Fibroblast of pulmonary artery (primary cell): Measurements from ENCODE around the gene VCAN.
A peak's percentile ranks its signal among the peaks of the same experiment; 100 is the strongest.

Source experiments
- DNase-seq: peaks from one replicate; pipeline ENCODE4 v3.0.0-alpha.2; 2010; ENCODE audit warnings: low read depth
- H3K4me3 ChIP-seq: replicated peaks from 2 replicates; pipeline ENCODE4 v1.5.1; 2011; ENCODE audit warnings: low read depth, mild to moderate bottlenecking, control low read depth, low read length, moderate library complexity
- TF ChIP-seq, protein P1 (sequence below): IDR thresholded peaks from 2 replicates; pipeline ENCODE4 v1.5.1; 2011; ENCODE audit warnings: mild to moderate bottlenecking, control low read depth, low read length, inconsistent platforms; ENCODE audit errors: missing control alignments

VCAN gene

DNA sequence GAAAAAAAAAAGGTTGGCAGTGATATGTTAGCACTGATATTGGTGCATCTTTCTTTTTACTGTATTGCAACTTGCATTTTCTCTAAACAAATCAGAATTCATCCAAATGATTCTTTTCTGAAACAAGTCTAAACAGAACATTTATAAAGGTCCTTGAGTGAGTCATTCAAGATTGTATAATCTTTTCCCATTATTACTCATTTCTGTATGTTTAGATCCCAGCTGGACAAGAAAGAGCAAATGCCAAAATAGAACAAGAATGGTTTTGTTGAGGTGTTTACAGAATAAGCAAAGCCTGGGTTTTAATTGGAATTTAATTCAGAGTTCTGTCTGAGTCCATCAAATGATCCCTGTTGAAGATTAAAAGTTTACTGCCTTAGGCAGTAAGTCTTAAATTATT lies 112.3 kb downstream of the VCAN start:
- H3K4me3 ChIP-seq, result no peak overlapping the region
- DNase-seq, result peak; percentile 68
- TF ChIP-seq, protein P1, sequence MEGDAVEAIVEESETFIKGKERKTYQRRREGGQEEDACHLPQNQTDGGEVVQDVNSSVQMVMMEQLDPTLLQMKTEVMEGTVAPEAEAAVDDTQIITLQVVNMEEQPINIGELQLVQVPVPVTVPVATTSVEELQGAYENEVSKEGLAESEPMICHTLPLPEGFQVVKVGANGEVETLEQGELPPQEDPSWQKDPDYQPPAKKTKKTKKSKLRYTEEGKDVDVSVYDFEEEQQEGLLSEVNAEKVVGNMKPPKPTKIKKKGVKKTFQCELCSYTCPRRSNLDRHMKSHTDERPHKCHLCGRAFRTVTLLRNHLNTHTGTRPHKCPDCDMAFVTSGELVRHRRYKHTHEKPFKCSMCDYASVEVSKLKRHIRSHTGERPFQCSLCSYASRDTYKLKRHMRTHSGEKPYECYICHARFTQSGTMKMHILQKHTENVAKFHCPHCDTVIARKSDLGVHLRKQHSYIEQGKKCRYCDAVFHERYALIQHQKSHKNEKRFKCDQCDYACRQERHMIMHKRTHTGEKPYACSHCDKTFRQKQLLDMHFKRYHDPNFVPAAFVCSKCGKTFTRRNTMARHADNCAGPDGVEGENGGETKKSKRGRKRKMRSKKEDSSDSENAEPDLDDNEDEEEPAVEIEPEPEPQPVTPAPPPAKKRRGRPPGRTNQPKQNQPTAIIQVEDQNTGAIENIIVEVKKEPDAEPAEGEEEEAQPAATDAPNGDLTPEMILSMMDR, result no peak

DNA sequence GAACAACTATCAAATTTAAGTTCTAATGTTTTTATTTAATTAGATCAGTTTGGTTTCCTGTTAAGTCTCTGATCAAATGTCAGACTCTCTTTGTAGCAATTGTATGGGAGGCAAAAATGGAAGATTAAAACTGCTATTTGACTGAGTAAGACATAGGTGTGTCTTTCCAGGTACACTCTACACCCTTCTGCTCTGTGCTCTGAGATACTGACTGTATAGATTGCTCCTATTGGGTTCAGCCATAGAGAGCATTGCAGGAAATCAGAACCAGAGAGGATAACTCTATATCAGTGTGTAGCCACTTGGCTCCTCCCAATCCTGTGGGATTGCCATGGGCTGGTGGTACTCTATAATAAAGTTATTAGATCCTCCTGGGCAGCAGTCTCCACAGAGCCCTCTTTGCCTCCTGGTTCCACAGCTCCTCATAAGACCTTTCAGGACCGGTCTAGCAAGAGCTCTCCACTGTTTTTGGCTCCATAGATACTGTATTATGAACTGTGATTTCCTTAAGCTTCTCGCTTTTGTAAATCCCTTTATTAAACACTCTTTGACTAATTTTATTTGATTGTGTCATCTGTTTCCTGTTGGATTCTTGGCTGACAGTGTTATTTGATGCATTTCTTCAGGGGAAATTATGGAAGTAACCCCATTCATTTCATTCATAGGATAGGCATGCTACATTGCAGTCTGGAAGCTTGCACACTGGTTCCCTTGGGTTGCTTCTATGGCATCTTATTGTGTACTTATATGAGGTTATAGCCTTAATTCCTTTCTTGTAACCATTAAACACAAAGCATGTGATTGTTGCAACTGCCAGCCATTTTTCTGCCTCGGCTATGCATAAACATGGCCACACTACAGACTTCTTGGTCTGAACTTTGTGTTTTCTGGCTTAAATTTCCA lies 115.6 kb downstream of the VCAN start:
- TF ChIP-seq, protein P1, result no peak
- DNase-seq, result peak; percentile 31

DNA sequence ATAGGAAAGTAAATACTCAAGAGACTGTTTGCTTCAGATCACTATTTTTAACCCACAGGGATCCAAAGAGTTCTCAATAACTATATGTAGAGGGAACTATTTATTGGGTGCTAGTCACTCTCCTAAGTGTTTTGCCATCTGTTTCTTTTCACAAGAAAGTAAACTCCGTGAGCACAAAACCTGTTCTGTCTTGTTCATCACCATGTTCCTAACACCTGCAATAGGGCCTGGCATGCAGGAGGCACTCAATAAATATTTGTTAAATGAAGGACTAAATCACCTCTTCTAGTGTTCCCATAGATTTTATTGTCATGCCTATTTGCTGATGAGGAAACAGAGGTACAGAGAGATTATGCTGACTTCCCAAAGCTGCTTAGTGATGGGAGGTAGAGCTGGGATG lies 118.2 kb downstream of the VCAN start:
- no peak for DNase-seq
- TF ChIP-seq, protein P1, result no peak
- H3K4me3 ChIP-seq, result no peak overlapping the region

More for the DNA sequence above, 115.6 kb downstream of the VCAN start:
- H3K4me3 ChIP-seq, result no peak overlapping the region

DNA sequence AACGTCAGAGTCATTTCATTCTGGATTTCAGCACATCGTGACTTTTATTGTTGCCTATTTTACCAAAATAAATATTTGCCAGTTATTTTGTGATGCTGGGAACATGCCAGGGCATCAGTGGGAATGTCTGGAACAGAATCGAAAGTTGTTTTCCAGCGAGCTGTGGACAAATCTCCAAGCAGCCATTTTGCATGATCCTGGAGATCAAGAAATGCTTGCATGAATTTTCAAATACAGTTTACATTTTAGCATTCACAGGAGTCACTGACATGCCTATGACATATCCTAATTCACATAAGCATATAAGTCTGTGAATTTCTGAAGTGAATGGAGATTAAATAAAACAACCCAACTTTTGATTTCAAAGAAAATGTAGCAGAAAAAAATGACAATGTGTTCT lies 119.4 kb downstream of the VCAN start:
- H3K4me3 ChIP-seq, result no peak overlapping the region
- DNase-seq, result no peak
- TF ChIP-seq, protein P1, result no peak

DNA sequence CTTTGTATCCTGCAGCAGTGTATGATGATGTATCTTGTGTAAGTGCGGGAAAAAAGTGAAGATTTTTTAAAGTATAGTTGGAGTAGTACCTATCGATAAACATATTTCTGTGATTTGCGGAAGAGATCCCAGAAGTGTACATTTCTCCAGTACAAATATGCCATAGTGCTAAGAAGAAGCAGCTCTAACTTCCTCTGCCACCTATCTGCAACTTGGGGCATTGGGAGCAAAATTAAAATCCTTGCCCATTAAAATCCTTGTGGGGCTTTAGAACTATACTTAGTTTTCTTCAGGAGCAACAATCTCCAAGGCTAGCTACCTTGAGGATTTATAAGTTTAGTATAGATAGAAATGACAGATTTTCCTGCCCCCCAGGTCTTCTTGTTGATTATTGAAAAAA lies 123.7 kb downstream of the VCAN start:
- TF ChIP-seq, protein P1, result peak; percentile 37
- DNase-seq, result no peak
- no peak overlapping the region for H3K4me3 ChIP-seq

DNA sequence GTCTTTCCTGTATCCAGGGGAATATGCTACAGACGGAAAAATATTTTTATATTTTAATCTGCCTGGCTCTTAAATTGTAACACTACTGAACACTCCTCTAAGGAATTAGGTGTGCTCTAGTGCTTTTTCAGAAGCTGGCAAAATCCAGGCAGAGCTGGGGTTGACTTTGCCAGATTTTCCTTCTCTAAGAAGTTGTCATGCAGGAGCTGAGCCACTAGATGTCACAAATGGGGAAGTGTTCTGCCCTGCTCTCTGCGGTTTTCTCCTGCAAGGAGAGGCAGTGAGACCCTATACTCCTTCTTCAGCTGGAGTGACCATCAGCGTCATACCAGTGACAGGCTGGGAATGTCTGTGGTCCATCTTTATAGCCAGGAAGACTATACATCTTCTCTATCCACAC lies 136.6 kb downstream of the VCAN start:
- TF ChIP-seq, protein P1, result peak; percentile 74
- no peak overlapping the region for H3K4me3 ChIP-seq
- DNase-seq, result peak; percentile 66

DNA sequence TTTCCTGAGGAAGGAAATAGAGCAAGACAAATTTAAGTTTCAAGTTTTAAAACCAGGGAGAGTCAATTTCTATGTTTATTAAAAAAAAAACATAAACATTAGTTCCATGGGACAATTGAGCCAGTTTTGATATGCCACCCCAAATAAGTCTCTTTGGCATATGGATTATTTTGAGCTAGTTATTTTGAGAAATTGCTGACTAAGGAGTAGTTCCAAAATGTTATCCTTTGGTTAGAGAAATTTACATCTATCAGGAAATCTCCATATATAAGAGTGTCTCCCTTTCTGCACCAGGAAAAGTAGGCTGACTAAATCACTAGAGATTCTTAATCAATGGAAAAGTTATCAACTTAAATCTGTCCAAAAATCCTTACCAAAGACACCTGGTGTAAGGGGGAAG lies 143.3 kb downstream of the VCAN start:
- H3K4me3 ChIP-seq, result no peak overlapping the region
- TF ChIP-seq, protein P1, result no peak
- DNase-seq, result no peak
